Measurements from ENCODE around the gene PLCD3.

Gene PLCD3

DNA sequence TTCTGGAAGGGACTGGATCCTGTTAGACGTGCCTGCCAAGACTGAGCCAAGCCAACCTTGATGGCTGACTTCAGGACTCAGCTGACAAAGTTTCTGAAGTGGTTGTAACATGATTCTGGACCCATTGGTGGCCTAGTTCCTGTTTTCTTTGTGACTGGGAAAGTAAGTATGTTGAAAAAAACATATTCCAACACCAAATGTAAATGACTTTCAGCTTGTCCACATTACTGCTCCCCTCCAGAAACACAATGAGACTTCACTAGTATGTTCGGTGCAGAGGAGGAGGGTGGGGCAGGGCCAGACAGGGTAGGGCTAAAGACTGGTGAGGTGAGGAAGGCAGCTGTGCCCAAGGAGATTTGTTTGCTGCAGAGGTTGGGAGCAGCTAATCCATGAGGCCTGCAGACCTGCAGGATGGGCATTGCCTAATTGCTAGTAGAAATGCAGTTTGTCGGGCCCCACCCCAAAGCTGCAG lies 44.8 kb downstream of the PLCD3 start:
- no peak for TF ChIP-seq POLR2AphosphoS5 (IDR thresholded peaks at IDR 0.05; ENCODE audit: low read depth, low read length)
- peak; percentile 23; the same call in 1 of the 2 replicates for TF ChIP-seq SPI1 (IDR thresholded peaks at IDR 0.05; ENCODE audit: low read depth, low read length)
- DNase-seq (ENCODE audit: insufficient read length, low spot score) (no peak), FAIRE-seq (peak; percentile 35)

DNA sequence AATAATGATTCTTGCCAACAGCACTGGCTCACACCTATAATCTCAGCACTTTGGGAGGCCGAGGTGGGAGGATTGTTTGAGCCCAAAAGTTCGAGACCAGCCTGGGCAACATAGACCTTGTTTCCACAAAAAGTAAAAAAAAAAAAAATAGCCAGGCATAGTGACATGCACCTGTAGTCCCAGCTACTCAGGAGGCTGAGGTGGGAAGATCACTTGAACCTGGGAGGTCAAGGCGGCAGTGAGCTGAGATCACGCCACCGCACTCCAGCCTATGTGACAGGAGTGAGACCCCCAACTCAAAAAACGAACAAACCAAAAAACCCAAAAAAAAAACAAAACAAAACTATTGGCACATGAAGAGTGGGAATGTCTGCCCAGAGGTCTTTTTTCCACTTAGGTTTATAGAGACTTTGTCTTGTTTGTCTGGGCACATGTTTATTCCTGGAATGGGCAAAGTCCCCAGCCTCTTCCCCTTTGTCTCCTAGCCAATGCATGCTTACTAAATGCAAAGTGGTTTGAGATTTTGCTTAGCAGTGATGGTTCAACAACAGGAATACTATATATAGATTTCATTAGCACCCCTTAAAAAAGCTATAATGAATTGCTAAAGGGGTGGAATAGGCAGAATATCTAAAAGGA lies 45.3 kb downstream of the PLCD3 start:
- DNase-seq (ENCODE audit: insufficient read length, low spot score) (no peak), FAIRE-seq (no peak)
- TF ChIP-seq POLR2A (IDR thresholded peaks at IDR 0.05; ENCODE audit: low read depth, low read length) (no peak), POU2F2 (IDR thresholded peaks at IDR 0.05; ENCODE audit: low read depth, low read length) (no peak), TAF1 (IDR thresholded peaks at IDR 0.05; ENCODE audit: low read depth, low read length) (no peak), SPI1 (IDR thresholded peaks at IDR 0.05; ENCODE audit: low read depth, low read length) (no peak), POLR2AphosphoS5 (IDR thresholded peaks at IDR 0.05; ENCODE audit: low read depth, low read length) (no peak), PAX5 (IDR thresholded peaks at IDR 0.05; ENCODE audit: insufficient read depth, low read length, severe bottlenecking) (no peak)

DNA sequence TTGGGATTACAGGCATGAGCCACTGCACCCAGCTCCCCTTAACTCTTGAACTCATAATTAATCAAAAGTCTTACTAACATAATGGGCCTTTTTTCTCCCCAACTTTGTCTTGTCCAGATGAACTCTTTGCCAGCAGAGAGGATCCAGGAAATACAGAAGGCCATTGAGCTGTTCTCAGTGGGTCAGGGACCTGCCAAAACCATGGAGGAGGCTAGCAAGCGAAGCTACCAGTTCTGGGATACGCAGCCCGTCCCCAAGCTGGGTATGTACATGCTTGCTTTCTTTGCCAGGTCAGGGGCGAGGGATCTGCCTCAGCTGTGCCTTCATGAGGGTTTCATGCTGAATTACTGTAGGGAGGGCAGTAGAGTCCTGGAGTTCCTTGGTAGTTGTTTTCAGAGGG lies 45.9 kb downstream of the PLCD3 start:
- DNase-seq (ENCODE audit: insufficient read length, low spot score) (no peak), FAIRE-seq (no peak)
- no peak for TF ChIP-seq POU2F2 (IDR thresholded peaks at IDR 0.05; ENCODE audit: low read depth, low read length)
- no peak for TF ChIP-seq POLR2AphosphoS5 (IDR thresholded peaks at IDR 0.05; ENCODE audit: low read depth, low read length)
- no peak for TF ChIP-seq SPI1 (IDR thresholded peaks at IDR 0.05; ENCODE audit: low read depth, low read length)
- TF ChIP-seq PAX5 (IDR thresholded peaks at IDR 0.05; ENCODE audit: insufficient read depth, low read length, severe bottlenecking): no peak
- TF ChIP-seq TAF1 (IDR thresholded peaks at IDR 0.05; ENCODE audit: low read depth, low read length): no peak
- TF ChIP-seq POLR2A (IDR thresholded peaks at IDR 0.05; ENCODE audit: low read depth, low read length): no peak

DNA sequence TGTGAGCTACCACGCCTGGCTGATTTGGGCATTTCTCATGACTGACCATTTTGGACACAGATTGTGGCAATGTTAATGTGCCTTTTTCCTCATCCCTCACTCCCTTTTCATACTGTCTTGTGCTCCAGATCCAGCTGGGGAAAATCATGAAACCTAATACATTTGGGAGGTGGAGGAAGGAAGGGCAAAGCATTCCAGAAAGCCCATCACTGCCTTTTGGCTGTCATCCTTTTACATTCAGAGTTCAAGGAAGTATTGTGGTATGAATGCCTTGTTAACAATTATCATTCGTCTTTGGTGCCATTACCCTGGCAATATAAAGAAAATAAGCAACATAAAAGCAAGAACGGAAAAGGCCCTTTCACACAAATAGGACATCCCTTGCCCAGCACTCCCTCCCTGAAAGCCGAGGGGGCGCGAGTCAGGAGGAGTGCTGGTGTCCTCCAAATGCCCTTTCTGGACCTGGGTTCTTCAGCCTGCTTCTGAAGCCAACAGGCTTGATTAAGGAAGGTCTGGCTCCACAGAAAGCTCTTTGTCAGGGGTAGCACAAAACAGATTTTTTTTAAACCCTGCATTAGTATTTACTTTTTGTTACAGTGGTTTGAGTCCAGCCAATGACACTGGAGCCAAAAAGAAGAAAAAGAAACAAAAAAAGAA lies 51.1 kb downstream of the PLCD3 start:
- no peak for TF ChIP-seq TAF1 (IDR thresholded peaks at IDR 0.05; ENCODE audit: low read depth, low read length)
- no peak for TF ChIP-seq SPI1 (IDR thresholded peaks at IDR 0.05; ENCODE audit: low read depth, low read length)
- no peak for TF ChIP-seq PAX5 (IDR thresholded peaks at IDR 0.05; ENCODE audit: insufficient read depth, low read length, severe bottlenecking)
- no peak for TF ChIP-seq POLR2AphosphoS5 (IDR thresholded peaks at IDR 0.05; ENCODE audit: low read depth, low read length)
- no peak for TF ChIP-seq POU2F2 (IDR thresholded peaks at IDR 0.05; ENCODE audit: low read depth, low read length)
- no peak for TF ChIP-seq POLR2A (IDR thresholded peaks at IDR 0.05; ENCODE audit: low read depth, low read length)
- no peak for DNase-seq (ENCODE audit: insufficient read length, low spot score)
- FAIRE-seq: no peak

DNA sequence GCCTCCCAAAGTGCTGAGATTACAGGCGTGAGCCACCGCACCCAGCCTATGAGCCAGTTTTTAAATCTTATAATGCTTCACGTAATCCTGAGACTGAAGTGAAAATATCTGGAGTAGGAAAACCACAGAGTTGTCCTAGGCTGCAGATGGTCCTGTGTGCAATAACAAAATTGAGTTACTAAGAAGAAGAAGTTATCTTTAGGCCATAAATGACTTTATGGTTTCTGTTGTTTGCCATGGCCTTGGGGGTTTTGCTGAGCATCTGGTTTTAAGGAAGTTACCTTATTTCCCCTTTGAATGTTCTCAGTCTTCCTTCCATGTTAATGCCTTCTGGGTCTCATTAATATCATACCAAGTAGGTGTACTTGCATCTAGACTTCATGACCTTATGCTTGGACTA lies 54.7 kb downstream of the PLCD3 start:
- no peak for DNase-seq (ENCODE audit: insufficient read length, low spot score)
- peak; percentile 69 for FAIRE-seq

DNA sequence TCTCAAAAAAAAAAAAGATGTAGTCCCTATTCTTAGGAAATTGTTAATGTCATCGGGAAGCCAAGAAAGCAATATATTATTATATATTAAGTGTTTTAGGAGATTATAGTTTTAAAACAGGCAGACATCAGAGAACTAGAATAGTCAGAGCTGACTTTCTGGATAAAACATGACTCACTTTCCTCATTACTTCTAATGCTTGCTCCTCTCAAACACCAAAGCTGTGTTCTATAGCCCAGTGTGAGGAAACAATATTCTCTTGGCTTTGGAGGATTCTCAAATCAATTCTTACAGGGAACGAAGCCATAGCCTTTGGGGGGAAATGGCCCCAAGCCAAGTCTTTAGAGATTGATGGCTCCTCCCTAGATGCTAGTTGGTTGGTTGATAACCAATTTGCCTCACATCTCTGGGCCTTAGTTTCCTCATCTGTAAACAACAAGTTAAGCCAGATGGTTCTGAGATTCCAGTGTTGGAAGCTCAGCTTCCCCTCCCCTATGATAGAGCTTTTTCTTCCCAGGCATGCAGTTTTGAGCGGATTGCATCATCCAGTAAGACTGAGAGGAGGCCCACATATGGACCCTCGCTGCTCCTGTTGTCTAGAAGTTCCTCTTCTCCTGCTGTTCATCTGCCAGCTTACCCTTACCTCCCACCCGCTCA lies 58.8 kb downstream of the PLCD3 start:
- no peak for TF ChIP-seq SPI1 (IDR thresholded peaks at IDR 0.05; ENCODE audit: low read depth, low read length)
- TF ChIP-seq PAX5 (IDR thresholded peaks at IDR 0.05; ENCODE audit: insufficient read depth, low read length, severe bottlenecking): no peak
- no peak for TF ChIP-seq POLR2A (IDR thresholded peaks at IDR 0.05; ENCODE audit: low read depth, low read length)
- no peak for TF ChIP-seq POLR2AphosphoS5 (IDR thresholded peaks at IDR 0.05; ENCODE audit: low read depth, low read length)
- no peak for TF ChIP-seq POU2F2 (IDR thresholded peaks at IDR 0.05; ENCODE audit: low read depth, low read length)
- TF ChIP-seq TAF1 (IDR thresholded peaks at IDR 0.05; ENCODE audit: low read depth, low read length): no peak
- FAIRE-seq (no peak), DNase-seq (ENCODE audit: insufficient read length, low spot score) (no peak)

More for the DNA sequence above, 54.7 kb downstream of the PLCD3 start:
- no peak for TF ChIP-seq PAX5 (IDR thresholded peaks at IDR 0.05; ENCODE audit: insufficient read depth, low read length, severe bottlenecking)
- no peak for TF ChIP-seq POLR2A (IDR thresholded peaks at IDR 0.05; ENCODE audit: low read depth, low read length)
- TF ChIP-seq SPI1 (IDR thresholded peaks at IDR 0.05; ENCODE audit: low read depth, low read length): no peak
- no peak for TF ChIP-seq POLR2AphosphoS5 (IDR thresholded peaks at IDR 0.05; ENCODE audit: low read depth, low read length)
- no peak for TF ChIP-seq TAF1 (IDR thresholded peaks at IDR 0.05; ENCODE audit: low read depth, low read length)
- no peak for TF ChIP-seq POU2F2 (IDR thresholded peaks at IDR 0.05; ENCODE audit: low read depth, low read length)

DNA sequence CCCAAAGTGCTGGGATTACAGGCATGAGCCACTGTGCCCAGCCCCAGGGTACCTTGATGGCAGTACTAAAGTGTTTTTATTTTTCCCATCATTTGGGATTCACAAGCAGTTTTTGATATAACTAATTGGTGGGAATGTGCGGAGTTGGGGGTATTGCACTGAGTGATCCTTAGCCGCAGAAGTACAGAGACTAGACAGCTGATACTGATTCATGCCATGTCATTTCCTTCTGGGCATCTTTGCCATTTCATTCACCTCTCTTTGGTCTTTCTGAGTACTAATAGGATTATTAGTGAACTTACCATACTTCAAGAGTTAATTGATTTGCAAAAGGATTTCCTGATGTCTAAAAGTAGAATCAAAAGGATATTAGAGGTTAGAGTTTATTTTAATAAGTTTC lies 61.5 kb downstream of the PLCD3 start:
- no peak for DNase-seq (ENCODE audit: insufficient read length, low spot score)
- FAIRE-seq: no peak
- TF ChIP-seq PAX5 (IDR thresholded peaks at IDR 0.05; ENCODE audit: insufficient read depth, low read length, severe bottlenecking) (no peak), POLR2A (IDR thresholded peaks at IDR 0.05; ENCODE audit: low read depth, low read length) (no peak), SPI1 (IDR thresholded peaks at IDR 0.05; ENCODE audit: low read depth, low read length) (no peak), TAF1 (IDR thresholded peaks at IDR 0.05; ENCODE audit: low read depth, low read length) (no peak), POLR2AphosphoS5 (IDR thresholded peaks at IDR 0.05; ENCODE audit: low read depth, low read length) (no peak), POU2F2 (IDR thresholded peaks at IDR 0.05; ENCODE audit: low read depth, low read length) (no peak)

DNA sequence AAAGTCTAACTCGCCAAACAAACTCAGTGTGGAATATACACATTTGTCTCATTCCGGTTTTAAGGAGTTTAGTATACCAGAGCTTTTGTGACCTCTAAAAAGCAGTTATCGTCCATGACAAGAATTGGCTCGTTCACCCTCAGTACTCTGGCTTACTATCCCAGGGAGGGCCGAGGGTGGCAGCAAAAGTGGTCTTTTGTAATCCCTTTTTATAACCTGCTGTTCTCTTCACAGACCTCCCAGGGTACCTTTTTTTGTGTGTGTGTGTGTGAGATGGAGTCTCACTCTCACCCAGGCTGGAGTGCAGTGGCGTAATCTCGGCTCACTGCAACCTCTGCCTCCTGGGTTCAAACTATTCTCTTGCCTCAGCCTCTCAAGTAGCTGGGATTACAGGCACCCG lies 62.3 kb downstream of the PLCD3 start:
- DNase-seq (ENCODE audit: insufficient read length, low spot score) (no peak), FAIRE-seq (no peak)
- TF ChIP-seq POLR2A (IDR thresholded peaks at IDR 0.05; ENCODE audit: low read depth, low read length) (no peak), POU2F2 (IDR thresholded peaks at IDR 0.05; ENCODE audit: low read depth, low read length) (no peak), POLR2AphosphoS5 (IDR thresholded peaks at IDR 0.05; ENCODE audit: low read depth, low read length) (no peak), TAF1 (IDR thresholded peaks at IDR 0.05; ENCODE audit: low read depth, low read length) (no peak)

DNA sequence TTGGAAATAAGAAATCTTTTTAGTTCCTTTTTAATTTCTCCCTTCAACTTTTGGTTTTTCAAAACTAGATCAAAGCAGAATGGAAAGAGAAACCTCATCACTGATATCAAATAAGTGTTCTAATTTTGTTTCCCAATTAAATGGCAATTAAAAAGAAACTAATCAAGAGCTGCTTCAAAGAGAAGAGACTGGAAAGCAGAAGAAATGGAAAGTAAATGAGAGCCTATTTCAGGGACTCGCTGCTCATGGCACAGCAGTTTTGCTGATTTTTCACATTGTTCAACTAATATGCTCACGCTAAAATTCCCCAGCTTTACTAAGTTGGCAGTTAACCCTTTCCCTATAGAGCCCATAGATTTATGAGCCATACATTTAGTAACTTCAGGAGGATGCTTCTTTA lies 64.7 kb downstream of the PLCD3 start:
- TF ChIP-seq POU2F2 (IDR thresholded peaks at IDR 0.05; ENCODE audit: low read depth, low read length) (no peak), TAF1 (IDR thresholded peaks at IDR 0.05; ENCODE audit: low read depth, low read length) (no peak), POLR2A (IDR thresholded peaks at IDR 0.05; ENCODE audit: low read depth, low read length) (no peak)
- DNase-seq (ENCODE audit: insufficient read length, low spot score) (no peak), FAIRE-seq (no peak)
